HG03175 (cell line): ENCODE measurements around the gene SERPINB2.

Experiments
- ATAC-seq: cut with Tn5 transposase; IDR thresholded peaks from one replicate; pipeline ENCODE4 v1.9.1; 2021; ENCODE audit warnings: mild to moderate bottlenecking, moderate library complexity; ENCODE audit not compliant: unreplicated experiment

SERPINB2 gene

DNA sequence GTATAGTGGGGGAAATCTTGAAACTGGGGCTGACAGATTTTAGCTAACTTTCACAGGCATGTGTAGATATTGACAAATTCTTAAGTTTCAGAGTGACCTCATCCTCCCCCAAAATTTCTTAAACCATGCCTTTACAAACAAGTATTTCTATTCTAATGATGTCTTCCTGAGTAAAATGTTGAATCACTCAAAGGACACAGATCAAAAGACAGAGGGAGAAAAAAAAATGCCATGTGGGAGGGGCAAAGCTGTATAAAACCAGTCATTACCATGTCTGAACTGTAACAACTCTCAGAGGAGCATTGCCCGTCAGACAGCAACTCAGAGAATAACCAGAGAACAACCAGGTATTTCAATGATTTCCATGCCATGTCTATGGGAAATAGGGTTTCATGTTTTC lies at the start of gene SERPINB2:
SERPINB2 (plus strand) TSS at position 282 of the 400 bp plus-strand sequence. CDS start 3,740 bp downstream, outside the sequence.
- no peak for ATAC-seq

DNA sequence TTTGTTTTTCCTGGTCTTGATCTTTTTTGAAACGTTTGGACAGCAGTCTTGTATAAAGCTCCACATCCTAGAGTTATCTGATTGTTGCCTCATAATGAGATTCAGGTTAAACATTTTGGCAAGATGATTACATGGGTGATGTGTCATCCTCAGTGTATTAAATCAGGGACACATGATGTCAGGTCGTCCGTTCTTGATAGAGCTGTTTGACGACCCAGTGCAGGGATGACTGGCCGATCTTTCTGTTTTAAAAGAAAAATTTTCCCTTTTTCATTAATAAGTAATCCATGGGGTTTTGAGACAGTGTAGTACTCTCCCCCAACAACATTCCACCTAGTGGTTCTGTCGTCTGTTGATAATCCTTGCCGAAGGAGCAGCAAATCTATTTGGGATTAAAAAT lies 44.5 kb upstream of the SERPINB2 start:
- no peak for ATAC-seq

DNA sequence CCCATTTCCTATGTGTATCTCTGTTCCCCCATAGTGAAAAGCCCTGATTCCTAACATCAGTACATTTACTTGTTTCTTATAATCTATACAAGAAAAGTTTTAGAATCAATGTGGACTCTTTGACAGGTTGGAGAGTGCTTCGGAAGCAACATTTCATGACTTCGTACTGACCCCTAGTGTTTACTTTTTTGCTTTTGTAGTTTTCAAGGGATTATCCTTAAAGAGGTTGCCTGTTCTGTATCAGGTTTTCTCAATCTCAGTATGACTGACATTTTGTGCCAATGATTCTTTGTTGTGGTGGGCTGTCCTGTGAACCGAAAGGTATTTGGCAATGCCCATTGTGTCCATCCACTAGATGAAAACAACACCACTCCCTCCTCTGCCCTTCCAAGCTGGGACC lies 43.3 kb upstream of the SERPINB2 start:
- ATAC-seq: no peak

DNA sequence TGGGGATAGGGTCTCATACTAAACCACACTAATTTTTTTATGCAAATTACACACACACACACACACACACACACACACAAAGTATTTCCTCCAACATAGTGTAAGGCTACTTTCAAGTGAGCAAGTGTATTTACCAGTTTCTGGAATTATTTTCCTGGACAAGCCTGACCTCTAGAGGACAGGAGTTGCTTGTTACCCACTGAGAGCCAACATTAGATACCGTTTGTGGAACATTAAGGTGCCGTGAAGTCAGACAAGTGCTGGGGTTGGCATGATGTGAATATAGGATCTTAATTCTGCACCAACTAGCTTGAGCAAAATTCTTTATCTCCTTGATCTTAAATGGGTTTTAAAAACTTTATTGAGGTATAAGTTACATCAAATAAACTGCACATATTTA lies 39.3 kb upstream of the SERPINB2 start:
- peak; percentile 51 for ATAC-seq

- ATAC-seq: peak; percentile 70
Measured at GRCh38 chr18:63850020-63850419, 37.5 kb upstream of the SERPINB2 start.

DNA sequence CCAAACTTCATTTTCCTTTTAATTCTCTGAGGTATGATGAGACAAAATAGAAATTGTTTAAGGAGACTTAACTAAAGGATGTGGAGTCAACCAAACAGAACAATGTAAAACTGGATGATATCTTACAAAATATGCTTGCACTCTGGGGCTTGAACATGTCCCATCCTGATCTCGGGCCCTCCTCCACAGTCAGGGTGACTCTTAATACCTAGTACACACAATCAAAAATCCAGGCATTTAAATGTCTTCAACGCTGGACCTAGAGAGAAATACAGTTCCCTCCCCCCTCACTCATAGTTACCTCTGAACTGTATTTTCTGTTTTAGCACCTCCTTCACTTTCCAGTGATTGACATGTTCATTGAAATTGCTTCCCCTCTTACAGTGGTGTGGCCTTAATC lies 36.9 kb upstream of the SERPINB2 start:
- no peak for ATAC-seq

- no peak for ATAC-seq
Measured at GRCh38 chr18:63858456-63858855, 29.0 kb upstream of the SERPINB2 start.

- no peak for ATAC-seq
Measured at GRCh38 chr18:63859781-63860475, 27.6 kb upstream of the SERPINB2 start.

- ATAC-seq: no peak
Measured at GRCh38 chr18:63860531-63860930, 27.0 kb upstream of the SERPINB2 start.

DNA sequence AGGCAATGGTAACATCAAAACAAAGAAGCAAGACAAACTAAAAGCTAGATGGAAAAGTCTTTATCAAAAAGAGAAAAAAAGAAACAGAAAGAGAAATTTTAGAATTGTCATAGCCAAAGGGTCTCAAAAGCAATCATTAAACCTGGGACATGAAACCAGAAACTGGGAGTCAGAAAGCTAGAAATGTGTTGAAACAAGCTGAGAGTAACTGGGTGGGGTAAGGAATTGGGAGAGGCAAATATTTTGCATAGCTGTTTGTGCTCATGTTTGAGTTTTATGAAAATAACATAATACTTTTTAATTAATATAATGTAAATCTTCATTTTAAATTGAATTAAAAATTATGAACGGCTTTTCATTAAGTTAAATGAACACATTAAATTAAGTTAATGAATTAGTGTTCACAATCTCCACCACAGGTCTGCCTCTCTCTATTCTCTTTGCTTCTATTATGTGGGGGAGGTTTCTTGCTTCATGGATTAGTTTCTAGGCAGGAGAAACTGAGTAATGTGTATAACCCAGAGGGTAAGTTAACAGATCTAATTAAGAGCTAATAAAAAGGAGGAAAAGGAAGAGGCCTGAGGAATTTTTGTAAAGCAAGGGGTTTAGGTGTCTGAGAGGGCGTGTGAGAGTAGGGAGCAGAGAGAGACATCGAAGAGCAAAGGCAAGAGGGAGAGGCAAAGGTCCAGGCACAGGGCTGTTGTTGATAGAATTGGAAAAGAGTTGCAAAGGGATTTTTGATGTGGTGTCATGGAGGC lies 20.0 kb upstream of the SERPINB2 start:
- no peak for ATAC-seq

DNA sequence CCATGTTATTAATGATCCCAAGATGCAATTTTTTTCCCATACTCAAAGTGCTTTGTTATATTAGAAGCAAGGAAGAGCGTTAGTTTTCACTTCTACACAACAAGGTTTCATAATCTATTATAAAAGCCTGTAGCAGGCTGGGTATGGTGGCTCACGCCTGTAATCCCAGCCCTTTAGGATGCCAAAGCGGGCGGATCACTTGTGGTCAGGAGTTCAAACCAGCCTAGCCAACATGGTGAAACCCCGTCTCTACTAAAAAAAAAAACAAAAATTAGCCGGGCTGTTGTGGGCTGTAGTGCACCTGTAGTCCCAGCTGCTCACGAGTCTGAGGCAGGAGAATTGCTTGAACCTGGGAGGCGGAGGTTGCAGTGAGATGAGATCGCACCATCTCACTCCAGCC lies 19.0 kb upstream of the SERPINB2 start:
- ATAC-seq: no peak

DNA sequence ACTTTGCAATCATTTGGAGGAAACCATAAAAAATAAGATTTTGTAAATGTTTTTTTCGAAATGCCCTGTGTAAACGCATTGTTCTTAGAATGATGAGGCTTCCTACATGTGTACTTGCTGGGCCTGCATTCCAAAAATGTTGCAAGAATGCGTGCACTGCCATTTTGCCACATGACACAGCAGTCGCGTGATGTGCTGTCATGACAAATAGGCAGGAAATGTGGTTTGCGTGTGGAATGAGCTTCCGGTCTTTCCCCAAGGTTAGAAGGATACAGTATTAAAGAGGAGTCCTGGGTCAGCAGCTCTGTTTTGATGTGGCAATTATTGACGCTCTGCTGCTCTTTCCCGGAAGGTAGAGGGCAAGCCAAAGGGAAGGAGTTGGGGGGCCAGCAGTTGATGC lies 18.1 kb upstream of the SERPINB2 start:
- no peak for ATAC-seq

DNA sequence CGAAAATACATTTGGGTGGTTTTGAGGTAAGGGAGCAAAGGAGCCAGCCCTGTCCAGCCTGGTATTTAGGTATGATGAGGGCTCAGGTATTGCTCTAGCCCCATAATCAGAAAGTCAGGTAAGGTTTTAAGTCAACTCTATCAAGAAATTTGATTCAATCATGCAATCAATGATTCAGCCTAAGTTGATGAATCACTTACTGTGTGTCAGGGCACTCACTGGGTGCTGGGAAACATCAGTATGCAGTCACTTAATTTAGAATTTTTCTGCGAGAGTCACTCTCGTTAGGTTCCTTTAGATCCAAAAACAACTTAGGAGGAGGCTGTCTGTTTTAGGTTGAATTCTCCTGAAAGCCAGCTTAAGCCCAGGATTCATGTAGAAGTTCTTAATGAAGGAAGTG lies 17.7 kb upstream of the SERPINB2 start:
- ATAC-seq: no peak

DNA sequence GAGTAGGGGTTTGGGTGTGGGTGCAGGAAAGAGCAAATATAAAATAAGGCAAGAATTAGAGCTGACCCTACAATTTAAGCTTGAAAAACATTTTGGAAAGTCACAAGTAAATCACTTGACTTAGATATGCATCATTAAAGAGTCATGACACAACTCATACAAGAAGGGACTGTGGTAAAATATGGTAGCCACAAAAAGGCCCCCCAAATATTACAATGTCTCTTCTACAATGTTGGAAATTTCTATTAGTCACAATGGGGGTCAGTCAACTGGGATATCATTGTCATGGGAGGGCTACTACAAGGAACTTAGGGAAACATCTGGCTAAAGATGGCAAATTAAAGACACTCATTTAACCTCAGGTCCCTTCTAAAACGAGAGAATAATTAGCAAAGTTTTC lies 15.7 kb upstream of the SERPINB2 start:
- ATAC-seq: no peak

DNA sequence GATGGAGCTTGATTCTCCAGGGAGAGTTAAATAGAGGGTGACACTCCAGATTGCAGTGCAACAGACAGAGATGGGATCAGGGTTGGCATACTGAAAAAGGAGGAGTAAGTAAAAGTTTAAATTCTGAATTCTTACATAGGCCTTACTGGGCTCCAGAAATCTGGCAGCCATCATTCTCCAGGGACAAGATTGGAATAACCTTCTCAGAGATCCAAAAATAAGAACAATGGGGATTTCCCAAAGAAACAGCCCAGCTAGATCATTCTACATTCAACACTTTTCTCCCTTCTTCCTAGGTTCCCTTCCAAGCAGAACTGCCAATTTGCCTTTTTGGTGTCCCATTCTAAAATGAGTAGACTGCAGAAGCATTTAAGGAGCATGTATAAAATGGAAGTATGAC lies 14.9 kb upstream of the SERPINB2 start:
- no peak for ATAC-seq

- no peak for ATAC-seq
Measured at GRCh38 chr18:63878343-63878742, 9.2 kb upstream of the SERPINB2 start.

- no peak for ATAC-seq
Measured at GRCh38 chr18:63878925-63879324, 8.6 kb upstream of the SERPINB2 start.

DNA sequence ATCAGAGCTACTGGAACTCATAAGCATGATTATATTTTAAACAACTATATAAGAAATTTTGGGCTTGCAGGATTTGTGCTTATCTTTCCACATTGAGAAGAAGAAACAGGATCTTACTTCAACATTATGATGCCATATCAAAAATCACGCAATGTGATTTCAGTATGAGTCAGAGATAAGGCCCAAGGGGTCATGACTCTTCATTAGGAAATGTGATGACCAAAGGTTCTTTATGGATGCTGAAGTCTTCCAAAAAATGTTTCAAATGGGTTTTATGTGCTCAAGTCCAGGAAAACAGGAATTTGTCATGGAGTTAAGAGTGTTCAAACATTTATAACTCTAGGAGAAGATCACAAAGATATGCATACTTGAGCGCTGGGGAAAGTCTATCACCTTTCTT lies 7.8 kb upstream of the SERPINB2 start:
- no peak for ATAC-seq

- no peak for ATAC-seq
Measured at GRCh38 chr18:63881851-63882250, 5.7 kb upstream of the SERPINB2 start.

GRCh38 chr18:63882333-63883141 lies 5.0 kb upstream of the SERPINB2 start:
- ATAC-seq: no peak

- no peak for ATAC-seq
Measured at GRCh38 chr18:63883617-63884016, 3.9 kb upstream of the SERPINB2 start.
